ENCODE data around the gene OR1J4.
"Not testable (repeated sequence)": the region's sequence is repeated elsewhere in the genome, so short reads cannot be mapped to it uniquely, and the experiment has no call there.

OR1J4 gene, protein sequence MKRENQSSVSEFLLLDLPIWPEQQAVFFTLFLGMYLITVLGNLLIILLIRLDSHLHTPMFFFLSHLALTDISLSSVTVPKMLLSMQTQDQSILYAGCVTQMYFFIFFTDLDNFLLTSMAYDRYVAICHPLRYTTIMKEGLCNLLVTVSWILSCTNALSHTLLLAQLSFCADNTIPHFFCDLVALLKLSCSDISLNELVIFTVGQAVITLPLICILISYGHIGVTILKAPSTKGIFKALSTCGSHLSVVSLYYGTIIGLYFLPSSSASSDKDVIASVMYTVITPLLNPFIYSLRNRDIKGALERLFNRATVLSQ

GRCh38 chr9:122518841-122519240 is at the start of gene OR1J4:
Gene OR1J4, plus strand, starts transcription at chr9:122519141. Its CDS starts 0 bp downstream, at chr9:122519141.
- no peak for DNase-seq

DNA sequence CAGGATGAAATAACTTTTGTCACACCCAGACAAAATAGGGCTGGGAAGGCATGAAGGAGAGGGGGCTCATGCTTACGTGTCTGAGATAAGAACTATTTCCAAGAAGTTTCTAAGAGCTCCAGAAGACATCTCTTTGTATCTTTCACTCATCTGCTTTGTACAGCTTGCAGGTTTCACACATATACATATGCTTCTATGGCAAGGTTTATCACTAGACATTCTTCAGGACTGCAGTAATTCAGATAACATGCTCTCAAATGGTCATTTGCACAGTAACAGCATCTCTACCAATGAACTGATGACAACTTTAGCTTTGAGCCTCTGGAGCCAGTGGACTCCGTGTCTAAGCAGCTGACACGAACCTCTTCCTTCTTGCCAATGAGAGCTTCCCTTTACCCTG is 44.4 kb upstream of the OR1J4 start:
- no peak for DNase-seq

GRCh38 chr9:122475717-122476116 is 43.2 kb upstream of the OR1J4 start:
- no peak for DNase-seq

- no peak for DNase-seq
Measured at GRCh38 chr9:122477346-122477745, 41.6 kb upstream of the OR1J4 start.

DNA sequence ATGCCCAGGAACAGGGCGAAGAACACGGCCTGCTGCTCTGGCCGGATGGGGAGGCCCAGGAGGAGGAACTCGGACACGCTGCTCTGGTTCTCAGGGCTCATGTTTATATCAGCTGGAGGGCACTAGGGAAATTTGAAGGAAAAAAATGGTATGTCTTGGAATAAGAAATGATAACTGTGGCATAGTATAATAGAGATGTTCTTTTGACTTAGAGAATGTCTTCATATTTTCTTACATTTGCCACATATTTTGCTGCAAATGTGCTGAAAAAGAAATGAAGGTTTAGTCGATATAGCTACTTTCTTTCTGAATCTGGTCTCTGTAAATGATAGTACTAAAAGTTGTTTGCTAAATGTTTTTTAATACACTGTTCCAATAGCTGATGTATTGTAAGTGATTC is 41.1 kb upstream of the OR1J4 start, which contains the start of gene OR1J1:
OR1J1 (minus strand) TSS at position 101 of the 400 bp plus-strand sequence; CDS start at position 101, 0 bp downstream.
- no peak for DNase-seq

DNA sequence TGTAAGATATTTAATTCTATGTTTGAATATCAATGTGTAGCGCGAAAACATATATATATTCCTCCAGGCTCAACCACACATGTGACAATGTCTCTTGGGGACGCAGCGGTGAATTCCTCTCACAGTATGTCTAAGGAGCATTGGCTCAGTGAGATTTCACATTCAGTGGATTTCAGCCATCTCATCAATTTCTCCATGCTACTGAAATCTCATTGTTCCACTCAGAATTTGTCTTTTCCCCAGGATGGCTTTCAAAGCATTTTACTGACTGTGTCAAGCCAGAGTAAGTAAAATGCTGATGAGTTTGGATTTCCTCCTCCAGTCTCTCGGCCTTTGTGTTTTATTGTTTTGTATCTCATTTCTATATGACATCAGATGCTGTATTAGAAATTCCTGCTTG is 39.9 kb upstream of the OR1J4 start:
- DNase-seq = no peak

GRCh38 chr9:122498883-122499288 is 20.1 kb upstream of the OR1J4 start:
- no peak for DNase-seq

DNA sequence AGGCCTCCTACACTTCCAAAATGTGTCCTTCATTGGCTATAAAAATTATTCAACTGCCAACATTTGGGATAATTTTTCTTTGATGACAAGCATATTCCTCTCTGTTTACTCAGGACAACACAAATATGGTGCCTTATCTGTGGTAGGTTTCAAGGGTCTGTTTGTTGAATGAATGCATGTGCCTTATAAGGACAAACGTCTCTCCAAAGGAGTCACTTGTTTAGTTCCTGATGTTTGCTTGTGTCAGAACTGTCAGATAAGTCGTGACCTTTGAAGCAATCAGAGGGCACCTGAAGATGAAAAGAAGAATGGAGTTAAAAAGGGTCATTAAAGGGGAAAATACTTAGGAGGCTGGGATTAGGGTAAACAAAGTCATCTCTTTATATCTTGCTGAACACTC is 12.0 kb upstream of the OR1J4 start:
- DNase-seq = no peak

- no peak for DNase-seq
Measured at GRCh38 chr9:122510502-122510901, 8.4 kb upstream of the OR1J4 start, which contains the start of gene OR1J2. Gene OR1J2, plus strand, starts transcription at chr9:122510802. Its CDS starts 0 bp downstream, at chr9:122510802.

- DNase-seq = no peak
Measured at GRCh38 chr9:122518226-122518625, 715 bp upstream of the OR1J4 start.

DNA sequence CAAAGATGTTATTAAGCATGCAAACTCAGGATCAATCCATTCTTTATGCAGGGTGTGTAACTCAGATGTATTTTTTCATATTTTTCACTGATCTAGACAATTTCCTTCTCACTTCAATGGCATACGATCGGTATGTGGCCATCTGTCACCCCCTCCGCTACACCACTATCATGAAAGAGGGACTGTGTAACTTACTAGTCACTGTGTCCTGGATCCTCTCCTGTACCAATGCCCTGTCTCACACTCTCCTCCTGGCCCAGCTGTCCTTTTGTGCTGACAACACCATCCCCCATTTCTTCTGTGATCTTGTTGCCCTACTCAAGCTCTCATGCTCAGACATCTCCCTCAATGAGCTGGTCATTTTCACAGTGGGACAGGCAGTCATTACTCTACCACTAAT is 435 bp downstream of the OR1J4 start:
- no peak for DNase-seq

GRCh38 chr9:122526602-122527001 is 7.7 kb downstream of the OR1J4 start:
- no peak for DNase-seq

DNA sequence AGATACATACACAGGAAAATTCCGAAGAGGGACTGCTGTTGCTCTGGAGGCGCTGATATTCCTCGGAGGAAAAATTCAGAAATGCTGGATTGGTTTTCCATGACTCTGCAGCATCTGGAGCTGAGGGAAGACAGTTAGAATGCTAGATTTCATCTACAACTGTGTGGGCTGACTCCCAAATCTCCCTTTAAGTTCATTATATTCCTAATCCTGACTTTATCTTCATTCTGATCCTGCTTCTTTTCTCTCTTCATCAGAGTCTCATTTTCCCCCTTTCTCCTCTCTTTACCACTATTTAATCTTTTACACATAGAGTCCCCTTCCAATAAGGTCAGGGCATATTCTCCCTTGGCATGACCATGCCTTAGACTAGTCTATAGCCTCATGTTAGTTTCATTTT is 8.3 kb downstream of the OR1J4 start, which contains the start of gene OR1N1:
OR1N1 (minus strand) TSS at position 101 of the 400 bp plus-strand sequence; CDS start at position 101, 0 bp downstream.
- no peak for DNase-seq

DNA sequence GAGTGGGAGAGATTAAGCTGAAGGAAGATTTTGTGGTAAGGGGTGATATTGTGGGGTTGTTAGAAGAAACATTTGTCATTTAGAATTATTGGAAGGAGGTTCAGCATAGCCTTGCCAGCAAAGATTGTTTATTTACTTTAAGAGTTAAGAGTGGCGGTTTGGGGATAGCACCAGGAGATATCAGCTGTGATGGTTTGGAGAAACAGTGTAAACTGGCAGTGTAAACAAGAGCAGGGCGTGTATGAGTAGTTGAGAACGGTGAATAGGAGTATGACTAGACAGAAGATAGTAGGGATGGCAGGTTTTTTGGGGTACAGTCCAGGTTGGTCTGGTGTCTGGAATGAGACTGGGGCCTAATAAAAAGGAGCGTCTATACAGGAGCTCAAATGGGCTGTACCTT is 12.2 kb downstream of the OR1J4 start:
- not testable (repeated sequence) for DNase-seq

- DNase-seq = no peak
Measured at GRCh38 chr9:122536134-122536533, 17.2 kb downstream of the OR1J4 start.

DNA sequence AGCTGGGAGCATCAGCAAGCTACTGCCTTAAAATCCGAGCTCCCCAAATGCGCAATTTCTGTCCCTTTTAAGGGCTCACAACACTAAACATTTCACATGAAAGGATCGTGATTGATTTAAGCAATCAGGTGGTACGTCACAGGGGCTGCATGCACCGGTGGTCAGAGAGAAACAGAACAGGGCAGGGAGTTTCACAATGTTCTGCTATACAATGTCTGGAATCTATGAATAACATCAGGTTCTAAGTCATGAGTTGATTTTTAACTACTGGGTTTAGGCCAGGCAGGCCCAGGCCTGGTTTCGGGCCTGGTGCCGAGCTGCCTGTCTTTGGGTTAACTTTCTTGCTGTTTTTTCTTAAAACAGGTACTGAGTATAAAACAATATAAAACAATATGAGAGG is 18.1 kb downstream of the OR1J4 start:
- DNase-seq = not testable (repeated sequence)

DNA sequence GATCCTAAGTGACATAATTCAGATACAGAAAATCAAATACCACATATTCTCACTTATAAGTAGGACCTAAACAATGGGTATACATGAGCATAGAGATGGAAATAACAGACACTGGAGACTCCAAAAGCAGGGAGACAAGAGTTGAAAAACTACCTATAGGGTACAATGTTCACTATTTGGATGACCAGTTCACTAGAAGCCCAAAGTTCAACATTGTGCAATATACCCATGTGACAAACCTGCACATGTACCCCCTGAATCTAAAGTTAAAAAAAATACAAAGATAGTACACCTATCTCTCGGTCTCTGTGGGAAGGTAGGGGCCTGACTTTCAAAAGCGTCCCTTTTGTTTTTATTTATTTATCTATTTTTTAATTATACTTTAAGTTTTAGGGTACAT is 19.8 kb downstream of the OR1J4 start:
- DNase-seq = no peak

- no peak for DNase-seq
Measured at GRCh38 chr9:122546196-122546595, 27.3 kb downstream of the OR1J4 start.

DNA sequence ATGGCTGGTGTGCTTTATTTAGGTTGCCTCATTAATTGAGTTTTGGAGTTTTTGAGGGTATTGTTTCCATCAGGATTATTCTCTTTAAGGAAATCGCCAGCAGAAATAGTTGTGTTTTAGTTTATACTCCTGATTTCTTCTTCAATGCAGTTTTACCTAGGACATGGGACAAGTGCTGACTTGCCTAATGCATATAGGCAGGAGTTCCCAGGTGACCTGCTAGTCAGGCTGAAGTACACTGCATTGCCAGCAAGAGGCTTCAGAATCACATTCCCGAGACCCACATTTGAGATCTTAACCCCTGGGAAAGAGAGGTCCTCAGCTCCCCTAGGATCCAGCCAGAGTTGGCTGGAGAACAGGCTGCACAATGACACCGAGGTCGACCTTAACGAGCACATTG is 32.4 kb downstream of the OR1J4 start:
- DNase-seq = no peak

- DNase-seq = no peak
Measured at GRCh38 chr9:122552812-122553211, 33.9 kb downstream of the OR1J4 start, which contains the start of gene OR1N2. Gene OR1N2, plus strand, starts transcription at chr9:122553112. Its CDS starts 100 bp downstream, at chr9:122553212.

GRCh38 chr9:122561446-122561845 is 42.5 kb downstream of the OR1J4 start:
- DNase-seq = no peak

GRCh38 chr9:122562134-122562760 is 43.3 kb downstream of the OR1J4 start:
- no peak for DNase-seq

DNA sequence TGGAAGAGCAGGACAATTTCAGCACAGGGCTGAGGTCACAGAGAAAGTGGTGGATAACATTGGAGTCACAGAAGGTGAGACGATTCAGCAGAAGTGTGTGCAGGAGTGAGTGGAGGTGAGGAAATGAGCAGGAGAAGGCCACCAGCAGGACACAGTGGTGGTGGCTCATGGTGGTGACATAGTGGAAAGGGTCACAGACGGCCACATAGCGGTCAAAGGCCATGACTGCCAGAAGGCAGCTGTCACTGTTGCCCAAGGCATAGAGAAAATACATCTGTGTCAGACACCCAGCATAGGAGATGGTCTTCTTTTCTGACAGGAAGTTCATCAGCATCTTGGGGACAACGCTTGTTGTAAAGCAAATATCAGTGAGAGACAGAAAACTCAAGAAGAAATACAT is 49.0 kb downstream of the OR1J4 start:
- DNase-seq = no peak
